Measurements from ENCODE around the gene VPREB3. TPM values are rescaled to one million over a fixed set of nuclear protein-coding genes. Genes with fewer than 3 reads are reported as not detected.

Gene VPREB3
- total and polyA plus RNA-seq, 10 of the 15 experiments (the other 5 are each of a cell fraction or from before 2014, with no cell fraction given), result 0.75 to 79.5 (median 23.8) TPM

GRCh38 chr22:23716811-23717801 lies 37.1 kb downstream of the VPREB3 start (continued):
- TF ChIP-seq WRNIP1 (IDR thresholded peaks at IDR 0.05; ENCODE audit: borderline replicate concordance, low read depth, low read length) (no peak), FOS (IDR thresholded peaks at IDR 0.05; ENCODE audit: borderline replicate concordance, extremely low read depth, insufficient read length) (no peak), CHD2 (IDR thresholded peaks at IDR 0.05; ENCODE audit: borderline replicate concordance, low read depth, low read length) (peak; percentile 70), EZH2 (IDR thresholded peaks at IDR 0.05; ENCODE audit: borderline replicate concordance, control insufficient read depth, low read depth, low read length) (no peak), SUZ12 (IDR thresholded peaks at IDR 0.05; ENCODE audit: unreplicated experiment) (no peak), YY1 (IDR thresholded peaks at IDR 0.05; ENCODE audit: low read depth, low read length) (peak; percentile 100), BACH1 (IDR thresholded peaks at IDR 0.05; ENCODE audit: borderline replicate concordance) (peak; percentile 79), RAD21 (IDR thresholded peaks at IDR 0.05; ENCODE audit: insufficient read depth, low read depth, low read length) (no peak), SPI1 (IDR thresholded peaks at IDR 0.05; ENCODE audit: borderline replicate concordance, insufficient read depth, low read depth, low read length) (0 out of 2 replicates have a peak, but pooled peaks have one; percentile 25), ZNF217 (IDR thresholded peaks at IDR 0.05) (no peak), CTCF (IDR thresholded peaks at IDR 0.05 in 2 of 3, conservative IDR thresholded peaks at IDR 0.05 in 1 of 3; ENCODE audit: control insufficient read depth in 2 of 3, extremely low read depth in 1 of 3, insufficient read depth in 1 of 3, low read depth in 3 of 3, low read length in 3 of 3) (no peak), CUX1 (IDR thresholded peaks at IDR 0.05; ENCODE audit: insufficient replicate concordance, low read depth, low read length) (no peak), NBN (IDR thresholded peaks at IDR 0.05) (peak; percentile 94), ZNF687 (IDR thresholded peaks at IDR 0.05) (peak; percentile 66; the same call in 1 of the 2 replicates), TBL1XR1 (IDR thresholded peaks at IDR 0.05; ENCODE audit: low read depth, low read length) (peak; percentile 46; the same call in 1 of the 2 replicates), KLF5 (IDR thresholded peaks at IDR 0.05; ENCODE audit: partially characterized antibody) (peak; percentile 56), IKZF2 (IDR thresholded peaks at IDR 0.05) (peak; percentile 52 to 63)

Data from GM12878 (cell line).